Ishikawa (cell line): ENCODE results near the gene DPYD.

Experiments used
- CEBPB ChIP-seq: IDR thresholded peaks from 2 replicates; pipeline ENCODE4 v1.6.1; 2012
- CREB1 ChIP-seq: IDR thresholded peaks from 2 replicates; pipeline ENCODE4 v1.6.1; 2012; ENCODE audit warnings: low read depth
- EGR1 ChIP-seq: IDR thresholded peaks from 2 replicates; pipeline ENCODE4 v1.6.1; 2012
- EP300 ChIP-seq: IDR thresholded peaks from 2 replicates; pipeline ENCODE4 v1.6.1; 2012; ENCODE audit warnings: borderline replicate concordance
- FOXM1 ChIP-seq: IDR thresholded peaks from 2 replicates; pipeline ENCODE4 v1.6.1; 2012; ENCODE audit warnings: low read depth, borderline replicate concordance
- NFIC ChIP-seq: IDR thresholded peaks from 2 replicates; pipeline ENCODE4 v1.6.1; 2012
- RAD21 ChIP-seq: IDR thresholded peaks from 2 replicates; pipeline ENCODE4 v1.6.1; 2012; ENCODE audit warnings: low read depth
- TAF1 ChIP-seq: IDR thresholded peaks from 2 replicates; pipeline ENCODE4 v1.6.1; 2012; ENCODE audit warnings: low read depth, mild to moderate bottlenecking
- TCF12 ChIP-seq: IDR thresholded peaks from 2 replicates; pipeline ENCODE4 v1.6.1; 2012; ENCODE audit warnings: low read depth
- TEAD4 ChIP-seq: IDR thresholded peaks from 2 replicates; pipeline ENCODE4 v1.6.1; 2012
- YY1 ChIP-seq: IDR thresholded peaks from 2 replicates; pipeline ENCODE4 v1.6.1; 2012; ENCODE audit warnings: low read depth
- ZBTB7A ChIP-seq: IDR thresholded peaks from 2 replicates; pipeline ENCODE4 v1.6.1; 2012; ENCODE audit warnings: low read depth
- TF ChIP-seq, protein P1 (sequence below): IDR thresholded peaks from 2 replicates; pipeline ENCODE4 v1.6.1; 2012
- TF ChIP-seq, protein P2 (sequence below): IDR thresholded peaks from 2 replicates; pipeline ENCODE4 v1.6.1; 2012
- TF ChIP-seq, protein P3 (sequence below): IDR thresholded peaks from 2 replicates; pipeline ENCODE4 v1.6.1; 2012; ENCODE audit warnings: low read depth, mild to moderate bottlenecking

The DPYD gene

DNA sequence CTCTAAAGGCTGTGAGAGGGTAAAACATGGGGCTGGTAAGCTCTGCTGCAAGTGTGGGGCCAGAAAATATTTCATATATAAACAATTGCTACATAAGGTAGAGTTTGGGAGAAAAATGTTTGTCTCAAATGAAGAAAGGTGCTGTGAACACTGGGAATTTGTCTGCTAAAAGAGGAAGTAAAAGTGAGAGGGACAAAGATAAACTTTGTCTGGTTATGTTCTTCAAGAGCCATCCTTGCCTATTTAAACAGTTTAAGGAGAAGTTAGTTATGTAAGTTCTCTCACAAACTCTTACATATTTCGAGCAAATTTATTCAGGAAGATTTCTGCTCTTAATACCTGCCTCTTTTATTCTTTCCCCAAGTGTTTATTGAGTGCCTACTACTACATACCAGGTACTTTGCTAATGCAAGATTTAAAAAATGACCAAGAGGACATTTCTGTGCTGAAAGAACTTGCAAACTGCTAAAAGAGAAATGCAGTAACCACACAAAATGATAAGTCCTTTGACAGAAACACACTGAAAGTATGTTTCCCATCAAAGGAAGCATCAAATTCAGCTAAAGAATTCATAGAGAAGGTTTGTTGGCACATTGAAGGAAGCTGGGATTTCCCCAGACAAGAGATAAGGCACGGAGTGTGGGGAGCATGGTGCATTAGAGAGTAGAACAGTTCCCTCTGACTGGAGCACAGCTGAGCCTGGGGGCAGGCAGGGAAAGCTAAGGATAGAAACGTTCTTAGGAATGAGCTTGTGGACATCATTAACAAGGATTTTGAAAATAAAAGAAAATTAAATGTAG lies 650.1 kb downstream of the DPYD start:
- no peak for TF ChIP-seq CREB1
- TF ChIP-seq, protein P1, sequence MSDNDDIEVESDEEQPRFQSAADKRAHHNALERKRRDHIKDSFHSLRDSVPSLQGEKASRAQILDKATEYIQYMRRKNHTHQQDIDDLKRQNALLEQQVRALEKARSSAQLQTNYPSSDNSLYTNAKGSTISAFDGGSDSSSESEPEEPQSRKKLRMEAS: no peak
- no peak for TF ChIP-seq EP300
- TF ChIP-seq ZBTB7A: no peak
- TF ChIP-seq TAF1: no peak
- no peak for TF ChIP-seq TEAD4
- no peak for TF ChIP-seq EGR1
- TF ChIP-seq TCF12: no peak
- TF ChIP-seq FOXM1: no peak
- TF ChIP-seq, protein P2, sequence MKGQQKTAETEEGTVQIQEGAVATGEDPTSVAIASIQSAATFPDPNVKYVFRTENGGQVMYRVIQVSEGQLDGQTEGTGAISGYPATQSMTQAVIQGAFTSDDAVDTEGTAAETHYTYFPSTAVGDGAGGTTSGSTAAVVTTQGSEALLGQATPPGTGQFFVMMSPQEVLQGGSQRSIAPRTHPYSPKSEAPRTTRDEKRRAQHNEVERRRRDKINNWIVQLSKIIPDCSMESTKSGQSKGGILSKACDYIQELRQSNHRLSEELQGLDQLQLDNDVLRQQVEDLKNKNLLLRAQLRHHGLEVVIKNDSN: no peak
- no peak for TF ChIP-seq RAD21
- no peak for TF ChIP-seq NFIC
- TF ChIP-seq YY1: no peak
- no peak for TF ChIP-seq CEBPB

DNA sequence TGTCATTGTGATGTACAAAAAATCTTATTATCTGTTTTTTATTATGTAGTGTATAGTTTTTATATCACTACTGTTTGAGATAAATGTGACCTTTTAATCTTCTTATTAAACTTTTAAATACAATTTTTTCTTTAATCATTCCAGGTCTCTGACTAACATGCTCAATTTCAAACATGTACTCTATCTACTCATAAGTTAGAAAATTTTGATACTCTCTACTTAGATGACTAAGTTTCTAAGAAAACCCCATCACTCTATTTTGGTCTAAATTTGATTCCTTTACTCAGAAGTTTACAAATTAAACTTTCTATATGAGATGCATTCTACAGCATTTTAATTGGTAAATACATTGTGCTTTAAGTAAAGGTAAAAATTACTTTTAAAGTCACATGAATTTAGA lies 655.2 kb downstream of the DPYD start:
- TF ChIP-seq TAF1 (no peak), TCF12 (no peak), FOXM1 (no peak), CREB1 (no peak), RAD21 (no peak), TEAD4 (no peak), YY1 (no peak), EP300 (no peak), EGR1 (no peak), ZBTB7A (no peak), CEBPB (no peak)
- TF ChIP-seq, protein P2: no peak
- TF ChIP-seq, protein P1: no peak
- TF ChIP-seq, protein P3, sequence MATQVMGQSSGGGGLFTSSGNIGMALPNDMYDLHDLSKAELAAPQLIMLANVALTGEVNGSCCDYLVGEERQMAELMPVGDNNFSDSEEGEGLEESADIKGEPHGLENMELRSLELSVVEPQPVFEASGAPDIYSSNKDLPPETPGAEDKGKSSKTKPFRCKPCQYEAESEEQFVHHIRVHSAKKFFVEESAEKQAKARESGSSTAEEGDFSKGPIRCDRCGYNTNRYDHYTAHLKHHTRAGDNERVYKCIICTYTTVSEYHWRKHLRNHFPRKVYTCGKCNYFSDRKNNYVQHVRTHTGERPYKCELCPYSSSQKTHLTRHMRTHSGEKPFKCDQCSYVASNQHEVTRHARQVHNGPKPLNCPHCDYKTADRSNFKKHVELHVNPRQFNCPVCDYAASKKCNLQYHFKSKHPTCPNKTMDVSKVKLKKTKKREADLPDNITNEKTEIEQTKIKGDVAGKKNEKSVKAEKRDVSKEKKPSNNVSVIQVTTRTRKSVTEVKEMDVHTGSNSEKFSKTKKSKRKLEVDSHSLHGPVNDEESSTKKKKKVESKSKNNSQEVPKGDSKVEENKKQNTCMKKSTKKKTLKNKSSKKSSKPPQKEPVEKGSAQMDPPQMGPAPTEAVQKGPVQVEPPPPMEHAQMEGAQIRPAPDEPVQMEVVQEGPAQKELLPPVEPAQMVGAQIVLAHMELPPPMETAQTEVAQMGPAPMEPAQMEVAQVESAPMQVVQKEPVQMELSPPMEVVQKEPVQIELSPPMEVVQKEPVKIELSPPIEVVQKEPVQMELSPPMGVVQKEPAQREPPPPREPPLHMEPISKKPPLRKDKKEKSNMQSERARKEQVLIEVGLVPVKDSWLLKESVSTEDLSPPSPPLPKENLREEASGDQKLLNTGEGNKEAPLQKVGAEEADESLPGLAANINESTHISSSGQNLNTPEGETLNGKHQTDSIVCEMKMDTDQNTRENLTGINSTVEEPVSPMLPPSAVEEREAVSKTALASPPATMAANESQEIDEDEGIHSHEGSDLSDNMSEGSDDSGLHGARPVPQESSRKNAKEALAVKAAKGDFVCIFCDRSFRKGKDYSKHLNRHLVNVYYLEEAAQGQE: no peak

DNA sequence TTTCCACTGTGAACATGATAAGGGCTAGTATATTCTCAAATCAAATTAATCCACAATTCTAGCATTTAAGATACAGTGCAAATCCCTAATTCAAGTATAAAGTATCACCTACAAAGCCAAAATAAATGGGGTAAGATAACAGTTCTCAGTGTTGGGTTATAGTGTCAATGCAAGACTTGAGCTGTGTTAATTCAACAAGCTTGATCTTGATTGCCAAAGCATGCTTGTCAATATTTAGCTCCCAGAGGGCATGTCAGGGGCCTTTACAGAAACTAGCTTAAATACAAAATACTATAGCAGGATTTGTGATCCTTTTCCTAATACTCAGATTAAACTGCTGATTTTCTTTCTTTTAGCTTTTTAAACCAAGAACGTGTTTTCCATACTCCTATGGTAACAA lies 658.0 kb downstream of the DPYD start:
- TF ChIP-seq CEBPB: no peak

DNA sequence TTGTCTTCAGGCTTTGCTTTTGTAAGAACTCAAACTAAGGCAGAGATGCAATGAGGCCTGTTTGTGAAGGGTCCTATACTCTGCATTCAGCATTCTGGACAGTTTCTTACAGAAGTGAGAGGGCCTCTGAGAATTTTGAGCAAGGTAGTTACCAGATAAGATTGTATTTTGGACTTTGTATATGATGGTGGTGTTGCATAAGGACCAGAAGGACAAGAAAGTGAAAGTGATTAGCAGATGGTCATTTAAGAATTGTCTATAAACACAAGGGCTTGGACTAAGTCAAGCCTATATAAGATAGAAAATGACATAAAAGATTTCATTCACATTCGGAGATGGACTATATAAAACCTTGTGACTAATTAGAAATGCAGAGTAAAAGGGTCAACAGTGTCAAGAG lies 662.2 kb downstream of the DPYD start:
- TF ChIP-seq CEBPB (no peak), NFIC (no peak), EP300 (no peak), TCF12 (no peak), YY1 (no peak), ZBTB7A (no peak), FOXM1 (no peak), CREB1 (no peak), TAF1 (no peak)
- TF ChIP-seq, protein P3: no peak
- TF ChIP-seq, protein P2: no peak

DNA sequence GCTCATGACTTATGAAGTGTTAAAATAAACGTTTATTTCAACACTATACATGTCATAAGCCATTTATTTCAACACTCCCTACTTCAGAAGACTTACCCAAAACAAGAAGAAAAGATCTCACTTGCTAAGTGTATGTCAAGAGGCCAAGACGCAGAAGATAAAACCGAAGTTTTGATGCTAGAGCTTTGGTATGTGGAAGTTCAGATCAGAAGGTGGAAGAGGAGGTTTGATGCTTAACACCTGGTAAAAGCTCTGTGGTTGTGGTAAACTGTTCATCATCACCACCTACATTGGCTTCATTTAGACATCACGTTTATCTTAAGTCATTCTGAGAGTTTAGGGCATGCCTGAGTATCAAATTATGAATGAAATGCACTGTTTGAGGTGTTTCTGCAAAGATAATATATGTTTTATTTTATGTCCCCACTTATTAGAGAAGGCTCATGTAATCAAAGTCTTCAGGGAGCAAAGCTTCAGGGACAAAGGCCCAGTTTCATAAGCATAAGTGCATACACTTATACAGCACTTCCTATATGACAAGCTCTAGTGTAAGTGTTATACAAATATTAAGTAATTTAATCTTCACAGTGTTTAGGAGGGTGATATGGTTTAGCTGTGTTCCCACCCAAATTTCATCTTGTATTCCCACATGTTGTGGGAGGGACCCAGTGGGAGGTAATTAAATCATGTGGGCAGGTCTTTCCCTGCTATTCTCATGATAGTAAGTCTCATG lies 665.9 kb downstream of the DPYD start:
- TF ChIP-seq EGR1 (no peak), RAD21 (no peak), TAF1 (no peak), ZBTB7A (no peak), TEAD4 (no peak), CEBPB (no peak), YY1 (no peak), CREB1 (no peak), FOXM1 (no peak), TCF12 (no peak), EP300 (no peak), NFIC (no peak)
- TF ChIP-seq, protein P3: no peak
- TF ChIP-seq, protein P2: no peak
- TF ChIP-seq, protein P1: no peak
